HepG2 (cell line): ENCODE results near the gene AS3MT. TPM values are rescaled to one million over a fixed set of nuclear protein-coding genes. Genes with fewer than 3 reads are reported as not detected.

Experiments used
- ATM ChIP-seq: fragments of 450-650 bp; IDR thresholded peaks from 2 replicates; pipeline ENCODE4 v1.7.1; 2017; ENCODE audit warnings: mild to moderate bottlenecking, borderline replicate concordance
- CHD4 ChIP-seq: fragments of 200-600 bp; sonication (generic); IDR thresholded peaks from 2 replicates; pipeline ENCODE4 v1.7.0; 2017; ENCODE audit warnings: mild to moderate bottlenecking, low read length, borderline replicate concordance
- ELF1 ChIP-seq: sonication (generic); formaldehyde crosslinking; IDR thresholded peaks from 2 replicates; pipeline ENCODE4 v1.4.0; 2020; ENCODE audit warnings: missing genetic modification reagents
- IKZF5 ChIP-seq: IDR thresholded peaks from 2 replicates; pipeline ENCODE4 v1.6.1; 2018; ENCODE audit warnings: missing genetic modification reagents, mild to moderate bottlenecking, missing compliant biosample characterization
- ISL2 ChIP-seq: sonication (generic); formaldehyde crosslinking; IDR thresholded peaks from 2 replicates; pipeline ENCODE4 v1.5.0; 2020; ENCODE audit warnings: missing genetic modification reagents
- MLLT10 ChIP-seq: sonication (generic); formaldehyde crosslinking; IDR thresholded peaks from 2 replicates; pipeline ENCODE4 v1.4.0; 2020; ENCODE audit warnings: missing genetic modification reagents
- PAXIP1 ChIP-seq: sonication (generic); formaldehyde crosslinking; conservative IDR thresholded peaks from 2 replicates; pipeline ENCODE4 v1.4.0; 2020; ENCODE audit warnings: mild to moderate bottlenecking, missing genetic modification reagents, moderate library complexity
- SIN3A ChIP-seq: IDR thresholded peaks from 2 replicates; pipeline ENCODE4 v1.6.1; 2011; ENCODE audit warnings: low read depth, mild to moderate bottlenecking, control low read depth, low read length, borderline replicate concordance
- XBP1 ChIP-seq: sonication (generic); formaldehyde crosslinking; IDR thresholded peaks from 2 replicates; pipeline ENCODE4 v1.5.0; 2020; ENCODE audit warnings: missing genetic modification reagents
- ZBTB21 ChIP-seq: sonication (generic); formaldehyde crosslinking; IDR thresholded peaks from 2 replicates; pipeline ENCODE4 v1.4.0; 2020; ENCODE audit warnings: missing genetic modification reagents
- ZBTB39 ChIP-seq: sonication (generic); formaldehyde crosslinking; IDR thresholded peaks from 2 replicates; pipeline ENCODE4 v1.5.0; 2020; ENCODE audit warnings: missing genetic modification reagents
- ZKSCAN1 ChIP-seq: fragments of 150-350 bp; IDR thresholded peaks from 2 replicates; pipeline ENCODE4 v1.6.1; 2014; ENCODE audit warnings: low read length
- ZNF577 ChIP-seq: sonication (generic); formaldehyde crosslinking; IDR thresholded peaks from 2 replicates; pipeline ENCODE4 v1.4.0; 2020; ENCODE audit warnings: mild to moderate bottlenecking, low read depth, missing genetic modification reagents, borderline replicate concordance
- polyA plus RNA-seq, 8 experiments: library from polyadenylated mRNA; depleted of rRNA in 3 of 8; stranded (reverse) in 7 of 8; unstranded in 1 of 8; fragments of >200 nt; fragmentation: Illumina TruSeq in 4 of 8; extraction: Trizol in 4 of 8; gene quantifications; 2 replicates each; pipeline versions ENCODE4 v1.2.1 to v1.2.3, GENCODE V29; 2011 to 2016; ENCODE audit warnings: low read depth in 4 of 8, missing spikeins in 1 of 8, mixed read lengths in 1 of 8; ENCODE audit not compliant: insufficient read depth in 1 of 8
- total RNA-seq, 5 experiments: library from RNA; depleted of rRNA; stranded (reverse); fragments of >200 nt; fragmentation: Illumina TruSeq; extraction: Trizol; gene quantifications; 2 replicates each; pipeline ENCODE4 v1.2.3, GENCODE V29; 2016; ENCODE audit warnings: low read depth in 1 of 5
- TF ChIP-seq, protein P1 (sequence below): sonication (generic); formaldehyde crosslinking; IDR thresholded peaks from 2 replicates; pipeline ENCODE4 v1.8.1; 2023; ENCODE audit warnings: mild to moderate bottlenecking, missing genetic modification reagents
- TF ChIP-seq, protein P2 (sequence below): sonication (generic); formaldehyde crosslinking; IDR thresholded peaks from 2 replicates; pipeline ENCODE4 v1.4.0; 2020; ENCODE audit warnings: missing genetic modification reagents
- TF ChIP-seq, protein P3 (sequence below): sonication (generic); formaldehyde crosslinking; IDR thresholded peaks from 2 replicates; pipeline ENCODE4 v1.4.0; 2020; ENCODE audit warnings: mild to moderate bottlenecking, missing genetic modification reagents

The AS3MT gene
- total and polyA plus RNA-seq, 2 of the 13 experiments (the other 11 are each of a cell fraction or from before 2014, with no cell fraction given) = 8.7 to 17.4 TPM

DNA sequence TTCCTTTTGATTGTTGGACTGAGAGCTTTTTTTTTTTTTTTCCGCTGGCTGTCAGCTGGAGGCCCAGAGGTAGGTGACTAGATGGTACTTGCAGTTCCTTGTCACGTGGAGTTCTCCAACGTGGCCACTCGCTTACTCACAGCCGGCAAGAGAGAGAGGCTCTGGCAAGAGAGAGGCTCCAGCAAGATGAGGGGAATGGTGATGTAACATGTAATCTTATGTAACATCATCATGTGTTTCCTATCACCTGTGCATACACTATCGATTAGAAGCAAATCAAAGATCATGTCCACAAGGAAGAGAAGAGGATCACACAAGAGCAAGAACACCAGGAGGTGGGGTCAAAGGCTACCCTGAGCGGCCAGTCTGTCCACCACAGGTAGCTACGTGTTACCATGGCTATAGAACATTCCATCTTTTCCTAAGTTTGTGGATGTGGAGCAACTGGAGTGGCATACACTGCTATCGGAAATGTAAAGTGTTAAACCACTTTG, 19.2 kb upstream of the AS3MT start (continued):
- 0 out of 2 replicates have a peak, but pooled peaks have one; percentile 32 for TF ChIP-seq SIN3A
- peak; percentile 73; the same call in 1 of the 2 replicates for TF ChIP-seq IKZF5
- no peak; the same call in 1 of the 2 replicates for TF ChIP-seq CHD4
- TF ChIP-seq ELF1 = peak; percentile 63; the same call in 1 of the 2 replicates
- TF ChIP-seq, protein P1, sequence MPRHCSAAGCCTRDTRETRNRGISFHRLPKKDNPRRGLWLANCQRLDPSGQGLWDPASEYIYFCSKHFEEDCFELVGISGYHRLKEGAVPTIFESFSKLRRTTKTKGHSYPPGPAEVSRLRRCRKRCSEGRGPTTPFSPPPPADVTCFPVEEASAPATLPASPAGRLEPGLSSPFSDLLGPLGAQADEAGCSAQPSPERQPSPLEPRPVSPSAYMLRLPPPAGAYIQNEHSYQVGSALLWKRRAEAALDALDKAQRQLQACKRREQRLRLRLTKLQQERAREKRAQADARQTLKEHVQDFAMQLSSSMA (CRISPR knock-in tag) = no peak
- TF ChIP-seq, protein P2, sequence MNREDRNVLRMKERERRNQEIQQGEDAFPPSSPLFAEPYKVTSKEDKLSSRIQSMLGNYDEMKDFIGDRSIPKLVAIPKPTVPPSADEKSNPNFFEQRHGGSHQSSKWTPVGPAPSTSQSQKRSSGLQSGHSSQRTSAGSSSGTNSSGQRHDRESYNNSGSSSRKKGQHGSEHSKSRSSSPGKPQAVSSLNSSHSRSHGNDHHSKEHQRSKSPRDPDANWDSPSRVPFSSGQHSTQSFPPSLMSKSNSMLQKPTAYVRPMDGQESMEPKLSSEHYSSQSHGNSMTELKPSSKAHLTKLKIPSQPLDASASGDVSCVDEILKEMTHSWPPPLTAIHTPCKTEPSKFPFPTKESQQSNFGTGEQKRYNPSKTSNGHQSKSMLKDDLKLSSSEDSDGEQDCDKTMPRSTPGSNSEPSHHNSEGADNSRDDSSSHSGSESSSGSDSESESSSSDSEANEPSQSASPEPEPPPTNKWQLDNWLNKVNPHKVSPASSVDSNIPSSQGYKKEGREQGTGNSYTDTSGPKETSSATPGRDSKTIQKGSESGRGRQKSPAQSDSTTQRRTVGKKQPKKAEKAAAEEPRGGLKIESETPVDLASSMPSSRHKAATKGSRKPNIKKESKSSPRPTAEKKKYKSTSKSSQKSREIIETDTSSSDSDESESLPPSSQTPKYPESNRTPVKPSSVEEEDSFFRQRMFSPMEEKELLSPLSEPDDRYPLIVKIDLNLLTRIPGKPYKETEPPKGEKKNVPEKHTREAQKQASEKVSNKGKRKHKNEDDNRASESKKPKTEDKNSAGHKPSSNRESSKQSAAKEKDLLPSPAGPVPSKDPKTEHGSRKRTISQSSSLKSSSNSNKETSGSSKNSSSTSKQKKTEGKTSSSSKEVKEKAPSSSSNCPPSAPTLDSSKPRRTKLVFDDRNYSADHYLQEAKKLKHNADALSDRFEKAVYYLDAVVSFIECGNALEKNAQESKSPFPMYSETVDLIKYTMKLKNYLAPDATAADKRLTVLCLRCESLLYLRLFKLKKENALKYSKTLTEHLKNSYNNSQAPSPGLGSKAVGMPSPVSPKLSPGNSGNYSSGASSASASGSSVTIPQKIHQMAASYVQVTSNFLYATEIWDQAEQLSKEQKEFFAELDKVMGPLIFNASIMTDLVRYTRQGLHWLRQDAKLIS (CRISPR knock-in tag) = no peak
- TF ChIP-seq ZBTB39 (CRISPR knock-in tag) = peak; percentile 91
- no peak; the same call in 1 of the 2 replicates for TF ChIP-seq ISL2
- TF ChIP-seq ZBTB21 (CRISPR knock-in tag) = peak; percentile 59; the same call in 1 of the 2 replicates
- no peak for TF ChIP-seq XBP1
- TF ChIP-seq, protein P3, sequence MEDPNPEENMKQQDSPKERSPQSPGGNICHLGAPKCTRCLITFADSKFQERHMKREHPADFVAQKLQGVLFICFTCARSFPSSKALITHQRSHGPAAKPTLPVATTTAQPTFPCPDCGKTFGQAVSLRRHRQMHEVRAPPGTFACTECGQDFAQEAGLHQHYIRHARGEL (CRISPR knock-in tag) = no peak
- TF ChIP-seq ZKSCAN1 = no peak
- TF ChIP-seq ZNF577 (CRISPR knock-in tag) = no peak
- no peak for TF ChIP-seq MLLT10 (CRISPR knock-in tag)
- peak; percentile 89; the same call in 1 of the 2 replicates for TF ChIP-seq ATM
- peak; percentile 95 for TF ChIP-seq PAXIP1 (CRISPR knock-in tag)
